ENCODE data around the gene LMO1.

DNA sequence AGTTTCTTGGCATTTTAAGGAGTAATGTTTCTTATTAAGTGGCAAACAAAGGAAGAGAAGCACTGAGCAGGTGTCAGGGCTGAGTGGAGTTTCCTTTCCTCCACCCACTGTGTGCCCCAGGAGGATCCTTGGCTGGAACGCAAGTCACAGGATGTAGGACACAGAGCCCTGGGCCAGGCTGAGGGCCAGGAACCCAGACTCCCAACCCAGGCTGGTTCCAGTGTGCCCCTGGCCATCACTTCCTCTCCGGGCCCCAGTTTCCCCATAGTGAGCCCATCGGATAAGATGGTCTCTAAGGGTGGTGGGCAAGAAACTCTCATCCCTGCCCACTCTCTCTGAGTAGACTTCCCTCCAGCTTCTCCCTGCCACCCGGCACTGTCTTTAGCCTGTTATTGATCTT, 45.3 kb downstream of the LMO1 start:
- TF ChIP-seq TAF1 (IDR thresholded peaks at IDR 0.05; ENCODE audit: borderline replicate concordance, insufficient read depth, low read length), result no peak
- no peak for TF ChIP-seq SIN3A (IDR thresholded peaks at IDR 0.05; ENCODE audit: borderline replicate concordance, insufficient read depth, low read length)
- no peak for TF ChIP-seq POLR2AphosphoS5 (IDR thresholded peaks at IDR 0.05; ENCODE audit: low read depth, low read length)
- no peak for TF ChIP-seq REST (IDR thresholded peaks at IDR 0.05; ENCODE audit: insufficient read depth in 1 of 2, low read depth in 2 of 2, low read length in 2 of 2)
- no peak for TF ChIP-seq FOXP2 (optimal IDR thresholded peaks at IDR 0.05; ENCODE audit: borderline replicate concordance, extremely low read depth, extremely low read length, insufficient read depth)
